Measurements from ENCODE around the gene NOC4L.

DNA sequence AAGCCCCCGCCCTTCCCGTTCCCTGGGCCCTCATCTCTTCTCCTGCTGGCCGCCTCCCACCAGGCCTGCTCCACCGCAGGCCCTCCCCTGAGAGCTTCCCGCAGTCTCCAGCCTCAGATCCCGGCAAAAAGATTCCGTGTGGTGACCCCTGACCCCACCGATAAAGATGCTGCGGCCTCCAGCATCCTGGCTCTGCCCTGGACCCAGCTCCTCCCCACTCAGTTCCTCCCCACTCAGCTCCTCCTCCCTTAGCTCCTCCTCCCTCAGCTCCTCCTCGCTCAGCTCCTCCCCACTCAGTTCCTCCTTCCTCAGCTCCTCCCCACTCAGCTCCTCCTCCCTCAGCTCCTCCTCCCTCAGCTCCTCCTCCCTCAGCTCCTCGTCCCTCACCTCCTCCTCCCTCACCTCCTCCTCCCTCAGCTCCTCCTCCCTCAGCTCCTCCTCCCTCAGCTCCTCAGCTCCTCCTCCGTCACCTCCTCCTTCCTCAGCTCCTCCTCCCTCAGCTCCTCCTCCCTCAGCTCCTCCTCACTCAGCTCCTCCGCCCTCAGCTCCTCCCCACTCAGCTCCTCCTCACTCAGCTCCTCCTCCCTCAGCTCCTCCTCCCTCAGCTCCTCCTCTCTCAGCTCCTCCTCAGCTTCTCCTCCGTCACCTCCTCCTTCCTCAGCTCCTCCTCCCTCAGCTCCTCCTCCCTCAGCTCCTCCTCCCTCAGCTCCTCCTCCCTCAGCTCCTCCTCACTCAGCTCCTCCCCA, 17.0 kb downstream of the NOC4L start:
- TF ChIP-seq CTCF (IDR thresholded peaks at IDR 0.05), result no peak
- TF ChIP-seq POLR2A (IDR thresholded peaks at IDR 0.05), result no peak

All from right lobe of liver (tissue), 4 donors.